ENCODE results near the gene UCK1. TPM values are rescaled to one million over a fixed set of nuclear protein-coding genes. Genes with fewer than 3 reads are reported as not detected.

UCK1 gene
- total and polyA plus RNA-seq, 2 of the 13 experiments (the other 11 are each of a cell fraction or from before 2014, with no cell fraction given), result 11.0 to 24.1 TPM

DNA sequence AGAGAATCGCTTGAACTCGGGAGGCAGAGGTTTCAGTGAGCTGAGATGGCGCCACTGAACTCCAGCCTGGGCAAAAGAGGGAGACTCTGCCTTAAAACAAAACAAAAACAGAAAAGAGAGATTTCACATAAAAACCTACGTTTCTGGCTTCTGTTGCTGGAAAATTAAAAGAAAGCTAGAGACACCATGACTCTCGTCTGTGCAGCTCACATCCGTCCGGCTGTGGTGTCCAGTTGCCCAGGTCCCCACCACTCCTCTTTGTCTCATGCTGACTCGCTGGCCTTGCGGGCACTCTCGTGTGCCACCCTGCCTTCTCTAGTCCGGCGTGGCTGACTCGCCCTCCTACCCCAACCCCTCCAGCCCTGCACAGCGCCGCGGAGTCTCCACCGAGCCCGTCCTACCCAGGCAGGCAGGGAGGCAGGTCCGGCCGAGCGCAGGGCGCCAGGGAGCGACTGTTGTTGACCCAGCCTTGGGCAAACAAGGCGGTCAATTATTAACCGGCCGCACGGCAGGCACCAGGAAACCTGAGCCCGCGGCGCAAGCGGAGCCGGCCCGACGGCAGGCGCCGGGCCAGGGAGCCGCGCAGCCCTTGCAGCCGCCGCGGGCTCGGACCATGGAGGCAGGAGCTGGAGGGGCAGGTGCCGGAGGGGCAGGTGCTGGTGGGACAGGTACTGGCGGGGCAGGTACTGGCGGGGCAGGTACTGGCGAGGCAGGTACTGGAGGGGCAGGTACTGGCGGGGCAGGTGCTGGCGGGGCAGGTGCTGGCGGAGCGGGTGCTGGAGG is 14.1 kb upstream of the UCK1 start, which contains the start of gene PRRT1B (continued):
- TF ChIP-seq, protein P1, sequence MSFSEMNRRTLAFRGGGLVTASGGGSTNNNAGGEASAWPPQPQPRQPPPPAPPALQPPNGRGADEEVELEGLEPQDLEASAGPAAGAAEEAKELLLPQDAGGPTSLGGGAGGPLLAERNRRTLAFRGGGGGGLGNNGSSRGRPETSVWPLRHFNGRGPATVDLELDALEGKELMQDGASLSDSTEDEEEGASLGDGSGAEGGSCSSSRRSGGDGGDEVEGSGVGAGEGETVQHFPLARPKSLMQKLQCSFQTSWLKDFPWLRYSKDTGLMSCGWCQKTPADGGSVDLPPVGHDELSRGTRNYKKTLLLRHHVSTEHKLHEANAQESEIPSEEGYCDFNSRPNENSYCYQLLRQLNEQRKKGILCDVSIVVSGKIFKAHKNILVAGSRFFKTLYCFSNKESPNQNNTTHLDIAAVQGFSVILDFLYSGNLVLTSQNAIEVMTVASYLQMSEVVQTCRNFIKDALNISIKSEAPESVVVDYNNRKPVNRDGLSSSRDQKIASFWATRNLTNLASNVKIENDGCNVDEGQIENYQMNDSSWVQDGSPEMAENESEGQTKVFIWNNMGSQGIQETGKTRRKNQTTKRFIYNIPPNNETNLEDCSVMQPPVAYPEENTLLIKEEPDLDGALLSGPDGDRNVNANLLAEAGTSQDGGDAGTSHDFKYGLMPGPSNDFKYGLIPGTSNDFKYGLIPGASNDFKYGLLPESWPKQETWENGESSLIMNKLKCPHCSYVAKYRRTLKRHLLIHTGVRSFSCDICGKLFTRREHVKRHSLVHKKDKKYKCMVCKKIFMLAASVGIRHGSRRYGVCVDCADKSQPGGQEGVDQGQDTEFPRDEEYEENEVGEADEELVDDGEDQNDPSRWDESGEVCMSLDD (CRISPR knock-in tag; IDR thresholded peaks at IDR 0.05; ENCODE audit: borderline replicate concordance), result no peak
- TF ChIP-seq ASH2L (IDR thresholded peaks at IDR 0.05; ENCODE audit: insufficient read length, low read depth, low read length), result no peak
- TF ChIP-seq NFYB (CRISPR knock-in tag; IDR thresholded peaks at IDR 0.05), result no peak
- peak; percentile 55; the same call in 1 of the 2 replicates for TF ChIP-seq BHLHE40 (IDR thresholded peaks at IDR 0.05; ENCODE audit: low read length)
- no peak for TF ChIP-seq TP53 (CRISPR knock-in tag; conservative IDR thresholded peaks at IDR 0.05)
- peak; percentile 86 for TF ChIP-seq ELF3 (CRISPR knock-in tag; IDR thresholded peaks at IDR 0.05)
- TF ChIP-seq ZNF777 (CRISPR knock-in tag; IDR thresholded peaks at IDR 0.05), result peak; percentile 95
- TF ChIP-seq, protein P2, sequence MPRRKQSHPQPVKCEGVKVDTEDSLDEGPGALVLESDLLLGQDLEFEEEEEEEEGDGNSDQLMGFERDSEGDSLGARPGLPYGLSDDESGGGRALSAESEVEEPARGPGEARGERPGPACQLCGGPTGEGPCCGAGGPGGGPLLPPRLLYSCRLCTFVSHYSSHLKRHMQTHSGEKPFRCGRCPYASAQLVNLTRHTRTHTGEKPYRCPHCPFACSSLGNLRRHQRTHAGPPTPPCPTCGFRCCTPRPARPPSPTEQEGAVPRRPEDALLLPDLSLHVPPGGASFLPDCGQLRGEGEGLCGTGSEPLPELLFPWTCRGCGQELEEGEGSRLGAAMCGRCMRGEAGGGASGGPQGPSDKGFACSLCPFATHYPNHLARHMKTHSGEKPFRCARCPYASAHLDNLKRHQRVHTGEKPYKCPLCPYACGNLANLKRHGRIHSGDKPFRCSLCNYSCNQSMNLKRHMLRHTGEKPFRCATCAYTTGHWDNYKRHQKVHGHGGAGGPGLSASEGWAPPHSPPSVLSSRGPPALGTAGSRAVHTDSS (CRISPR knock-in tag; conservative IDR thresholded peaks at IDR 0.05), result no peak
- TF ChIP-seq, protein P3, sequence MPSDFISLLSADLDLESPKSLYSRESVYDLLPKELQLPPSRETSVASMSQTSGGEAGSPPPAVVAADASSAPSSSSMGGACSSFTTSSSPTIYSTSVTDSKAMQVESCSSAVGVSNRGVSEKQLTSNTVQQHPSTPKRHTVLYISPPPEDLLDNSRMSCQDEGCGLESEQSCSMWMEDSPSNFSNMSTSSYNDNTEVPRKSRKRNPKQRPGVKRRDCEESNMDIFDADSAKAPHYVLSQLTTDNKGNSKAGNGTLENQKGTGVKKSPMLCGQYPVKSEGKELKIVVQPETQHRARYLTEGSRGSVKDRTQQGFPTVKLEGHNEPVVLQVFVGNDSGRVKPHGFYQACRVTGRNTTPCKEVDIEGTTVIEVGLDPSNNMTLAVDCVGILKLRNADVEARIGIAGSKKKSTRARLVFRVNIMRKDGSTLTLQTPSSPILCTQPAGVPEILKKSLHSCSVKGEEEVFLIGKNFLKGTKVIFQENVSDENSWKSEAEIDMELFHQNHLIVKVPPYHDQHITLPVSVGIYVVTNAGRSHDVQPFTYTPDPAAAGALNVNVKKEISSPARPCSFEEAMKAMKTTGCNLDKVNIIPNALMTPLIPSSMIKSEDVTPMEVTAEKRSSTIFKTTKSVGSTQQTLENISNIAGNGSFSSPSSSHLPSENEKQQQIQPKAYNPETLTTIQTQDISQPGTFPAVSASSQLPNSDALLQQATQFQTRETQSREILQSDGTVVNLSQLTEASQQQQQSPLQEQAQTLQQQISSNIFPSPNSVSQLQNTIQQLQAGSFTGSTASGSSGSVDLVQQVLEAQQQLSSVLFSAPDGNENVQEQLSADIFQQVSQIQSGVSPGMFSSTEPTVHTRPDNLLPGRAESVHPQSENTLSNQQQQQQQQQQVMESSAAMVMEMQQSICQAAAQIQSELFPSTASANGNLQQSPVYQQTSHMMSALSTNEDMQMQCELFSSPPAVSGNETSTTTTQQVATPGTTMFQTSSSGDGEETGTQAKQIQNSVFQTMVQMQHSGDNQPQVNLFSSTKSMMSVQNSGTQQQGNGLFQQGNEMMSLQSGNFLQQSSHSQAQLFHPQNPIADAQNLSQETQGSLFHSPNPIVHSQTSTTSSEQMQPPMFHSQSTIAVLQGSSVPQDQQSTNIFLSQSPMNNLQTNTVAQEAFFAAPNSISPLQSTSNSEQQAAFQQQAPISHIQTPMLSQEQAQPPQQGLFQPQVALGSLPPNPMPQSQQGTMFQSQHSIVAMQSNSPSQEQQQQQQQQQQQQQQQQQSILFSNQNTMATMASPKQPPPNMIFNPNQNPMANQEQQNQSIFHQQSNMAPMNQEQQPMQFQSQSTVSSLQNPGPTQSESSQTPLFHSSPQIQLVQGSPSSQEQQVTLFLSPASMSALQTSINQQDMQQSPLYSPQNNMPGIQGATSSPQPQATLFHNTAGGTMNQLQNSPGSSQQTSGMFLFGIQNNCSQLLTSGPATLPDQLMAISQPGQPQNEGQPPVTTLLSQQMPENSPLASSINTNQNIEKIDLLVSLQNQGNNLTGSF (CRISPR knock-in tag; IDR thresholded peaks at IDR 0.05), result no peak
- TF ChIP-seq, protein P4, sequence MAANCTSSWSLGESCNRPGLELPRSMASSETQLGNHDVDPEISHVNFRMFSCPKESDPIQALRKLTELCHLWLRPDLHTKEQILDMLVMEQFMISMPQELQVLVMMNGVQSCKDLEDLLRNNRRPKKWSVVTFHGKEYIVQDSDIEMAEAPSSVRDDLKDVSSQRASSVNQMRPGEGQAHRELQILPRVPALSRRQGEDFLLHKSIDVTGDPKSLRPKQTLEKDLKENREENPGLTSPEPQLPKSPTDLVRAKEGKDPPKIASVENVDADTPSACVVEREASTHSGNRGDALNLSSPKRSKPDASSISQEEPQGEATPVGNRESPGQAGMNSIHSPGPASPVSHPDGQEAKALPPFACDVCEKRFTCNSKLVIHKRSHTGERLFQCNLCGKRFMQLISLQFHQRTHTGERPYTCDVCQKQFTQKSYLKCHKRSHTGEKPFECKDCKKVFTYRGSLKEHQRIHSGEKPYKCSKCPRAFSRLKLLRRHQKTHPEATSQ (CRISPR knock-in tag; IDR thresholded peaks at IDR 0.05; ENCODE audit: borderline replicate concordance), result no peak; the same call in 1 of the 2 replicates
- peak; percentile 79; the same call in 1 of the 2 replicates for TF ChIP-seq ZNF563 (CRISPR knock-in tag; IDR thresholded peaks at IDR 0.05)
- no peak for TF ChIP-seq ZNF883 (CRISPR knock-in tag; IDR thresholded peaks at IDR 0.05; ENCODE audit: not compliant biosample characterization)
- no peak for TF ChIP-seq ZNF251 (CRISPR knock-in tag; IDR thresholded peaks at IDR 0.05)
- TF ChIP-seq, protein P5, sequence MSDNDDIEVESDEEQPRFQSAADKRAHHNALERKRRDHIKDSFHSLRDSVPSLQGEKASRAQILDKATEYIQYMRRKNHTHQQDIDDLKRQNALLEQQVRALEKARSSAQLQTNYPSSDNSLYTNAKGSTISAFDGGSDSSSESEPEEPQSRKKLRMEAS (IDR thresholded peaks at IDR 0.05), result peak; percentile 52; the same call in 1 of the 2 replicates
- TF ChIP-seq ZNF577 (CRISPR knock-in tag; IDR thresholded peaks at IDR 0.05; ENCODE audit: borderline replicate concordance, low read depth), result no peak

Measured in HepG2 (cell line).